Trophoblast cell (in vitro differentiated cells and primary cell): ENCODE measurements around the gene RAI1.
A peak's percentile ranks its signal among the peaks of the same experiment; 100 is the strongest.

ENCODE experiments used
- DNase-seq, 2 donors: peaks; one replicate each; pipeline ENCODE4 v3.0.0-alpha.2; 2016
- H2AFZ ChIP-seq: 2 replicates; pipeline ENCODE4 v1.6.1; 2013; ENCODE audit warnings: low read length, moderate library complexity, mild to moderate bottlenecking; ENCODE audit not compliant: insufficient read depth, poor library complexity
- H2AK5ac ChIP-seq: 2 replicates; pipeline ENCODE4 v1.6.1; 2013; ENCODE audit warnings: mild to moderate bottlenecking, low read length
- H2BK120ac ChIP-seq: 2 replicates; pipeline ENCODE4 v1.6.1; 2013; ENCODE audit warnings: low read length, mild to moderate bottlenecking, moderate library complexity; ENCODE audit not compliant: insufficient read depth, poor library complexity
- H2BK12ac ChIP-seq: 2 replicates; pipeline ENCODE4 v1.6.1; 2013; ENCODE audit warnings: mild to moderate bottlenecking, low read length, moderate library complexity
- H2BK5ac ChIP-seq: 2 replicates; pipeline ENCODE4 v1.6.1; 2013; ENCODE audit warnings: low read length, low read depth, moderate library complexity, mild to moderate bottlenecking; ENCODE audit not compliant: poor library complexity
- H3K14ac ChIP-seq: 2 replicates; pipeline ENCODE4 v1.6.1; 2013; ENCODE audit warnings: mild to moderate bottlenecking, low read length
- H3K18ac ChIP-seq: 2 replicates; pipeline ENCODE4 v1.6.1; 2013; ENCODE audit warnings: mild to moderate bottlenecking, low read length
- H3K23ac ChIP-seq: 2 replicates; pipeline ENCODE4 v1.6.1; 2013; ENCODE audit warnings: low read length
- H3K27ac ChIP-seq: 2 replicates; pipeline ENCODE4 v1.5.1; 2013; ENCODE audit warnings: low read depth, mild to moderate bottlenecking, inconsistent platforms, low read length, moderate library complexity
- H3K27me3 ChIP-seq: 2 replicates; pipeline ENCODE4 v1.6.1; 2013; ENCODE audit warnings: inconsistent platforms, mild to moderate bottlenecking, low read length, moderate library complexity; ENCODE audit not compliant: insufficient read depth
- H3K36me3 ChIP-seq, 2 experiments: 1 replicate in 1 of 2; 2 replicates in 1 of 2; pipeline ENCODE4 v1.6.1; 2013; ENCODE audit warnings: low read length in 2 of 2, mild to moderate bottlenecking in 2 of 2, moderate library complexity in 1 of 2; ENCODE audit not compliant: insufficient read depth in 2 of 2, control insufficient read depth in 1 of 2
- H3K4ac ChIP-seq: 2 replicates; pipeline ENCODE4 v1.6.1; 2013; ENCODE audit warnings: low read depth, mild to moderate bottlenecking, low read length, moderate library complexity
- H3K4me1 ChIP-seq, 2 experiments: 1 replicate in 1 of 2; 2 replicates in 1 of 2; pipeline ENCODE4 v1.6.1; 2013; ENCODE audit warnings: low read length in 2 of 2, mild to moderate bottlenecking in 2 of 2, moderate library complexity in 1 of 2; ENCODE audit not compliant: insufficient read depth in 2 of 2, control insufficient read depth in 1 of 2
- H3K4me2 ChIP-seq: 2 replicates; pipeline ENCODE4 v1.6.1; 2013; ENCODE audit warnings: inconsistent platforms, mild to moderate bottlenecking, low read length, moderate library complexity
- H3K4me3 ChIP-seq: 2 replicates; pipeline ENCODE4 v1.5.1; 2013; ENCODE audit warnings: mild to moderate bottlenecking, low read depth, low read length, inconsistent platforms
- H3K79me1 ChIP-seq: one replicate; pipeline ENCODE4 v1.6.1; 2013; ENCODE audit warnings: low read length
- H3K79me2 ChIP-seq: 2 replicates; pipeline ENCODE4 v1.6.1; 2013; ENCODE audit warnings: low read length, mild to moderate bottlenecking; ENCODE audit not compliant: control insufficient read depth, insufficient read depth, poor library complexity
- H3K9ac ChIP-seq: 2 replicates; pipeline ENCODE4 v1.6.1; 2013; ENCODE audit warnings: mild to moderate bottlenecking, low read length
- H3K9me3 ChIP-seq: 2 replicates; pipeline ENCODE4 v1.6.1; 2013; ENCODE audit warnings: low read depth, mild to moderate bottlenecking, control low read depth, inconsistent platforms, low read length; ENCODE audit not compliant: insufficient read depth
- H4K12ac ChIP-seq: 2 replicates; pipeline ENCODE4 v1.6.1; 2013; ENCODE audit warnings: low read depth, mild to moderate bottlenecking, low read length, moderate library complexity
- H4K8ac ChIP-seq: 2 replicates; pipeline ENCODE4 v1.6.1; 2013; ENCODE audit warnings: low read depth, mild to moderate bottlenecking, low read length, moderate library complexity
- H4K91ac ChIP-seq: one replicate; pipeline ENCODE4 v1.6.1; 2013; ENCODE audit warnings: low read depth, mild to moderate bottlenecking, low read length, moderate library complexity
- WGBS: extraction: QIAGEN DNeasy Blood & Tissue Kit; methylation state at CpG from one replicate; pipeline ENCODE4 v1.1.7; 2013; ENCODE audit warnings: missing lambda C conversion rate; ENCODE audit not compliant: insufficient read length, insufficient coverage; ENCODE audit errors: extremely low coverage; 5-methylcytosine and 5-hydroxymethylcytosine counted together

Gene RAI1

GRCh38 chr17:17728550-17729251 is 47.4 kb downstream of the RAI1 start:
- peaks cover 13 to 14% of the 10 kb centered on the region in 2 experiments for H3K36me3 ChIP-seq

GRCh38 chr17:17729620-17730249 is 48.5 kb downstream of the RAI1 start:
- H2BK12ac ChIP-seq = no peak overlapping the region
- no peaks in the 10 kb centered on the region for H3K9me3 ChIP-seq
- H3K9ac ChIP-seq = no peak overlapping the region
- H3K4me3 ChIP-seq = no peak overlapping the region
- no peak overlapping the region for H4K12ac ChIP-seq
- H3K4ac ChIP-seq = no peak overlapping the region
- DNase-seq = peak; percentile 44 to 81
- no CpG with 5 or more reads among the region's 5 CpGs for whole genome bisulfite sequencing
- H3K36me3 ChIP-seq = peaks cover 13 to 14% of the 10 kb centered on the region in 2 experiments
- H3K18ac ChIP-seq = no peak overlapping the region
- peaks cover 13 to 17% of the 10 kb centered on the region in 2 experiments for H3K4me1 ChIP-seq
- no peak overlapping the region for H3K4me2 ChIP-seq
- no peak overlapping the region for H3K23ac ChIP-seq
- H3K27me3 ChIP-seq = no peaks in the 10 kb centered on the region
- H2AFZ ChIP-seq = no peak overlapping the region
- peaks cover 4% of the 10 kb centered on the region for H3K79me1 ChIP-seq
- no peak overlapping the region for H4K8ac ChIP-seq
- H3K14ac ChIP-seq = no peak overlapping the region
- no peak overlapping the region for H2BK120ac ChIP-seq
- H3K79me2 ChIP-seq = no peaks in the 10 kb centered on the region
- H4K91ac ChIP-seq = no peak overlapping the region
- H3K27ac ChIP-seq = no peak overlapping the region
- H2AK5ac ChIP-seq = no peak overlapping the region
- H2BK5ac ChIP-seq = no peak overlapping the region

More at GRCh38 chr17:17728550-17729251, 47.4 kb downstream of the RAI1 start:
- Histone ChIP-seq H4K12ac (no peak overlapping the region), H3K4me2 (no peak overlapping the region), H4K91ac (no peak overlapping the region), H2AK5ac (no peak overlapping the region), H3K27ac (no peak overlapping the region), H3K14ac (no peak overlapping the region), H2BK12ac (no peak overlapping the region), H3K4me3 (no peak overlapping the region), H2BK120ac (no peak overlapping the region), H3K79me1 (peaks cover 13% of the 10 kb centered on the region), H3K23ac (no peak overlapping the region), H3K4me1 (peaks cover 16 to 17% of the 10 kb centered on the region in 2 experiments), H2BK5ac (no peak overlapping the region), H3K9me3 (no peaks in the 10 kb centered on the region), H4K8ac (no peak overlapping the region), H3K18ac (no peak overlapping the region), H3K27me3 (no peaks in the 10 kb centered on the region), H3K4ac (no peak overlapping the region), H3K9ac (no peak overlapping the region), H2AFZ (no peak overlapping the region), H3K79me2 (peaks cover 2% of the 10 kb centered on the region)
- no peak for DNase-seq
- WGBS = no CpG with 5 or more reads among the region's 10 CpGs

GRCh38 chr17:17730250-17730935 is 49.1 kb downstream of the RAI1 start:
- Histone ChIP-seq H3K27ac (no peak overlapping the region), H3K4me2 (no peak overlapping the region), H3K4ac (no peak overlapping the region), H2AFZ (no peak overlapping the region), H3K36me3 (peaks cover 13 to 14% of the 10 kb centered on the region in 2 experiments), H3K18ac (no peak overlapping the region), H2BK5ac (no peak overlapping the region), H2BK12ac (no peak overlapping the region), H2BK120ac (no peak overlapping the region), H3K4me3 (no peak overlapping the region), H4K12ac (no peak overlapping the region), H3K27me3 (no peaks in the 10 kb centered on the region), H3K9me3 (no peaks in the 10 kb centered on the region), H3K23ac (no peak overlapping the region), H3K14ac (no peak overlapping the region), H2AK5ac (no peak overlapping the region), H3K79me1 (no peaks in the 10 kb centered on the region), H3K4me1 (peaks cover 8 to 13% of the 10 kb centered on the region in 2 experiments), H3K79me2 (no peaks in the 10 kb centered on the region), H4K91ac (no peak overlapping the region), H4K8ac (no peak overlapping the region), H3K9ac (no peak overlapping the region)
- DNase-seq = no peak
- WGBS = no CpG with 5 or more reads among the region's 14 CpGs

- Histone ChIP-seq H3K9me3 (no peaks in the 10 kb centered on the region), H3K4me3 (no peak overlapping the region), H3K27ac (no peak overlapping the region), H3K9ac (no peak overlapping the region), H3K4ac (no peak overlapping the region), H3K4me2 (no peak overlapping the region), H2BK120ac (no peak overlapping the region), H4K8ac (no peak overlapping the region), H2AFZ (no peak overlapping the region), H4K91ac (no peak overlapping the region), H3K27me3 (no peaks in the 10 kb centered on the region), H3K23ac (no peak overlapping the region), H2BK5ac (no peak overlapping the region), H2AK5ac (no peak overlapping the region), H3K14ac (no peak overlapping the region), H3K4me1 (peaks cover 0 to 4% of the 10 kb centered on the region in 2 experiments), H3K79me1 (no peaks in the 10 kb centered on the region), H3K79me2 (no peaks in the 10 kb centered on the region), H2BK12ac (no peak overlapping the region), H3K36me3 (peaks cover 9 to 10% of the 10 kb centered on the region in 2 experiments), H3K18ac (no peak overlapping the region), H4K12ac (no peak overlapping the region)
- no CpG with 5 or more reads among the region's 4 CpGs for WGBS
- DNase-seq = no peak
Observed at GRCh38 chr17:17732444-17732843, 51.2 kb downstream of the RAI1 start.
